NK-92 (cell line): ENCODE results near the gene CDYL2.

Experiments used
- DNase-seq: peaks from one replicate; lab custom pipeline; 2025; ENCODE audit not compliant: unreplicated experiment; lab: John Stamatoyannopoulos, UW

CDYL2 gene

DNA sequence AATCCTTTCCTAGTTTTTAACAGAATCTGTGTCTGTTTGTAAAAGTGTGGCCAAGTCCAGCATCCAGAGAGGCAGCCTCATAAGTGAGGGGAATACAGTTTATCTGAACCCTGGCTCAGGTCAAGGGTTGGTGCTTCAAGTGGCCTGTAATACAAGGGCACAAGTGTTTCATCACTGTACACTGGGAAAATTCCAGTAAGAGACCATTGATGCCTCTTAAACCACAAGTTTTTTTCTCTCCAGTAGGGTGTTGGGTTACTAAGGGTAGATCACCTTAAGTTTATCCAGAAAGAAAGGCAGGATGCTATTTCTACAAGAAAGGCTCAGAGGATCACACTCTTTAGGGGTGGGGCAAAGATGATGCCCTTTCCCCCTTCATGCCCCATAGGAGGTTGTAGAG is 96.7 kb downstream of the CDYL2 start:
- no peak for DNase-seq

GRCh38 chr16:80705596-80705995 is 98.8 kb downstream of the CDYL2 start:
- DNase-seq: no peak

DNA sequence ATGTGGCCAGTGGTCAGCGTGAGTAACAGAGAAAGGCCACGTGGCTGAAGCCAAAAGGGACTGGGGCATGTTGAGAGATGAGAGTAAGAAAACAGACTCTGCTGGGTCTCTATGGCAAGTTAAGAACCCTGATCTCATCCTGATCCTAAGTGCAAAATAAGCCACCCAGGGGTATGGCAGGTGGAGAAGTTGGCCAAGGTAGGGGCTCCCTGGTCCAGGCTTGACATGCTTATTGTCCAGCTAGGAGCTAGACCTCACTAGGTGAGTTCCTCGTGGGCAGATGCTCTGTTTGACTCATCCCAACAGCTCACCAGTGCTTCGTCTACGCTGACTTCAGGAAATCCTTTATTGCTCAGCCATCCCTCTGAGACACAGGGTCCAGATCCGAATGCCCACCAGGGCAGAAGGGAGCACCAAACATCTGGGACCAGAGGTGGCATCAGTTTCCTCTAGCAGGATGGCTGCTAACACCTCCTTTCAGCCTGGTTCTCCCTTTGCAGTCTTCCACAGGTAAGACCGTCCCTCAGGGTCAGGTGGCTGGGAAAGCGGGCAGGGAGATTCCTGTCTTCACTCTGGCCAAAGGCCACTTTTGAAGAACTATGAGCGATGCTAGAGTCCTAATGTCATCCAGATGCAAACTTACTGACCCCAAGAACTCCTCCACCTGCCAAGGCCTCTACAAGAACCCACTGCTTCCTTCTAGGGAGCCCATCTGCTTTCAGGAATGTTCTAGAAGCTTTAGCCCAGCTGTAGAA is 99.5 kb downstream of the CDYL2 start:
- no peak for DNase-seq

DNA sequence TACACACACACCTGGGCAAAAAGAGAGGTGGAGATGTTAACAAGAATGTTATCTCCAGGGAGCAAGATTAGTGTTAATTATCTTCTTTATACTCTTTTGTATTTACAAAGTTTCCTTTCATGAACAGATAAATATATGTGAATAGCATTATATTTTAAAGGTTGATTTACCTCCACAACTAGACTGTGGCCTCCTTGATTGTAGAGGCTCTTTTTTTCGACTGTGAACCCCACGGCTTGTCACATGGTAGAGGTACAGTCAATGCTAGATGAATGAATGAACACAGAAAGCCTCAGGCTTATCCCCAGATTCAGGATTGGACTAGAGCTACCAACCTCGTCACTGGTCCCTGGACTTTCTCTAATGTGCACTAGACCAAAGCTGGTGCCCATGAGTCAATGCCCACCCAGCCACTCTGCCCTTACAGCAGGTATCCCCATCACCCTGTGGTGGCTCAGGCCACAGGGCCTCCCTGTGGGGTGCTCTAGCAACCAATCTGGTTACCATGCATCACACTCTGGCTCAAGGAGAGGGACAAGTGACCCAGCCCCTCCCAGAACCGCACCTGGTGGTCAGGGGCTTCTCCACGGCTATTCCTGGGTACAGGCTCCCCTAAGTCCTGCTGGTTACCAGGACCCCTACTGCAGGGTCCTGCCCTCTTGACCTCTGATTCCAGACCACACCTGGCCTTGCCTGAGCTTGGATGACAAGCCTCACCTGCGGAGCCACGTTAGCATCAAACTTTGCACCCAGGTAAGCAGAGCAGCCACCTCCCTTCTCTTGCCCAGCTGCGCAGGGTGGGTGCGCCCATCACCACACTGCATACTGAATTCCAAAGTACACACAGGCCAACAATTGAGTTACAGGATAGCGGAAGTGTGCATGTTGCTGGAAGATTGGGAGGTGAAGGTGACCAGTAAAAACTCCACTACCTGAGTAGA is 101.0 kb downstream of the CDYL2 start:
- DNase-seq: no peak

GRCh38 chr16:80702696-80703095 is 101.7 kb downstream of the CDYL2 start:
- DNase-seq: no peak

DNA sequence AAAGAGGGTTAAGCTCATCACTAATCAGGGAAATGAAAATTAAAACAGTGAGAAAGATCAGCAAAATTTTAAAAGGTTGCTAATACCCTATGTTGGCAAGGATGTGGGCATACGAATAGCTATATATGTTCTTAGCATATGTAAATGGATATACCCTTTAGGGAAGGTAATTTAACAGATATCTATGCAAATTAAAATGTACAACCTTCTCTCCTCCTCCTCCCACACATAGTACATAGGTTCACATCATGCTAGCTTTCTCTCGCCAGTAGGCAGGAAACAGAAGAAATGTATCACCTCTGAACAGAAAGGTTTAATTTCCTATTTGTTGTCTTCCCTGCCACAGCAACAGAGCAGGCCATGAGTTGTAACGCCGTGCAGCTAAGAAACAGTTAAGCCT is 103.8 kb downstream of the CDYL2 start:
- DNase-seq: no peak

GRCh38 chr16:80695020-80695419 is 109.4 kb downstream of the CDYL2 start:
- no peak for DNase-seq

GRCh38 chr16:80693553-80693952 is 110.8 kb downstream of the CDYL2 start:
- DNase-seq: no peak

- no peak for DNase-seq
Measured at GRCh38 chr16:80692270-80692669, 112.1 kb downstream of the CDYL2 start.

- no peak for DNase-seq
Measured at GRCh38 chr16:80691111-80691741, 113.2 kb downstream of the CDYL2 start.

GRCh38 chr16:80689487-80689886 is 114.9 kb downstream of the CDYL2 start:
- DNase-seq: no peak

DNA sequence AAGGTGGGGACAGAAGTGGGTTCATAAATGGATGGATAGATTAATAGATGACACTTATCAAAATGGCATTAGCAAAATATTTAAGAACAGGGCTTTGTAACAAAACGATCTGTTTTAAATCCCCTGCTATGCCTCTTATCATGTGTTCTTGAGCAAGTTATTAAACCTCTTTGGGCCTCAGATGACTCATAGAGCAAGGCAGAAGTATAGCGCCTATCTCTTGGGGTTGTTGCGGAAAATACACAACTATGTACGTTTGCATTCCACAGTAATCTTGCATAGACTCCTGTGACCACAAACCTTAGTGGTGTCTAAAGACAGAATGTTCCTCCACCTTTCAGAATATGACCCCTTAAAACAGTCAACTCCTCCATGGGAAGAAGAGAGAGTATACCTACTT is 116.8 kb downstream of the CDYL2 start:
- no peak for DNase-seq

- no peak for DNase-seq
Measured at GRCh38 chr16:80684906-80685305, 119.5 kb downstream of the CDYL2 start.

DNA sequence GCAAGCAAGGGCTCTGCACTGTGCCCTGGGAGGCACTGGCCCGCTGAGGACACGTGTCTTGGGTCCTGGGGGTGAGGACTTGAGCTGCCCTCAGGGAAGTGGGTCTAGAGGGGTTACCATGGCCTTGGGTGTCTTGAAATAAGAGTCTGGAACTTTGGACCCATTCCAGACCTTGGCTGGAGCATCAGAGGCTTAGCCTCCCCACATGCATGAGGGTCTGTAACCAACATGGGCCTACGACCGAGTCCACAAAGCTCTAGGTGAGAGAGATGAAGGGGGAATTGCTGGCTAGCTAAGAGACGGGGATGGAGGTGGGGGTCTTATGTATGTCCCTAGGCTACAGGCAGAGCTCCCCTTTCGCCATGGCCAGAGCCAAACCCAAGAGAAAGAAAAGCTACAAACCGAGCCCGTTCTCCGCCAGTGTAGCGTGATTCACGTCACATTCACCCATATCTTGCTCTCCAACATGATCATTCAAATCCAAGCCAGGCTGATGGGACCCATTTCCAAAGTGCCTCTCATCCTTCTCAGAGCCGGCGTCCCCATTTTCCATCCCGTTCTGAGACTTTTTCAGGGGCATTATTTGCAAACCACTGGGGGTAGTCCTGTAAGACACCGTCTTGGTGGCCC is 120.1 kb downstream of the CDYL2 start:
- no peak for DNase-seq

GRCh38 chr16:80683646-80684045 is 120.8 kb downstream of the CDYL2 start:
- no peak for DNase-seq

DNA sequence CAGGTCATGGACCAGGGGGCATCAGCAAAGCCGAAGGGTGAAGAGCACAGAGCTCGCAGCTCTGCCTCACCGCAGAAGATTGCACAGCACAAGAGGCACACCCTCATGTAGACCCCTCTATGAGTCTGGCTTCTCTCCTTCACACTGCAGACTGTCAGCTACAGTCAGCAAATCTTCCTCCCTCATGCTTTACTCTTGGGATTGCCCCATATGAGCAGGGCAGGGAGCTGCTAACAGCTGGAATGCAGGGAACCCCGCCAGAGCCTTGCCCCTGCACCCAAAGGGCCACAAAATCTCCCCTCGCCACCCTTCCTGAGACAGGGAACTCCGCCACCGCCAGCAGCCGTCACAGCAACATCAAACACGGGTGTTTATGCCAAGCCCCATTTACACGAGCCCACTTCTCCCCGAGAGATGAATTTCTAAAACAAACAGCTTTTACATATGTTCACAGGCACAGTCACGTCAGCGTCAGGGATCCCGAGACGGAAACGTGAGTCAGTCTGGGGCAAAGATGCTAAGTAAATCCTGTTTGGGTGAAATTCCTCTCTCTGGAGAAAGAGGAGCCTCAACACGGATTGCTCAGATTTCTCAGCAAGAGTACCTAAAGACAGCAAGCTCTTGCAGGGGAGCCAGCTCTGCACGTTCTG is 121.9 kb downstream of the CDYL2 start:
- no peak for DNase-seq

DNA sequence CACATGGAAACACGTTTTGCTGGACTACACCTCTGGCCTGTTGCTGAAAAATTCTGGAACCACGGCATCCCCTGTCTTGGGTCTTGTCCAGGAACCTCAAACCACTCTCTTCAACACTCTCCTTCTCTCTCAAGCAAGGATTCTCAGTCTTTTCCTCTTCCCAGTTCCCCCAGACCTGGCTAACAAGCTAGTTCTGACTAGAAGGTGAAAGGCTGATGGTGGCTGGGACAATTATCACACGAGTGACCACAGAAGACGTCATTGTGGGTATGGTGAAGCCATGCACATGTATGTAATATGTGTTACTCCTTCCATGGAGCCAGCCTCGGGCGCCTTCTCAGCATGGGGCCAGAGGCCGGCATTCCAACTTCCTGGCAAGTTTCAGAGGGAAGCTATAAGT is 123.0 kb downstream of the CDYL2 start:
- DNase-seq: no peak

DNA sequence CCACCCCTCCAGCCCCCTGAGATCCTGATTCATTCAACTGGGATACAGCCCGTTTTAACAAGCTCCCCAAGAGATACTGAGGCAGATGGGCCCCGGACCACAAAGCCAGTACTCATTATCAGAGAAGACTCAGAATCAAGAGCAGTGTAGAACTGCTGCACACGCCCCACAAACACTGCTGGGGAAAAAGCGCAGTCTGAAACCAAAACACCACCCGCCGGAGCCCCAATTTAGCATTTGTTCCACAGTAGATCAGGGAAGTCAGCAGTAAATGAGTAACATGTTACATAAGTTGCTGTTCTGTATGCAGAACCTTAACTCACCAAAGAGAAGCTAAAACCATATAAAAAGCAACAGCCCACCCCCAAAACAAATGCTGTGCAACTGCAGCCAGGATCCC is 123.6 kb downstream of the CDYL2 start:
- no peak for DNase-seq

- DNase-seq: no peak
Measured at GRCh38 chr16:80680046-80680445, 124.4 kb downstream of the CDYL2 start.

- no peak for DNase-seq
Measured at GRCh38 chr16:80674884-80675283, 129.5 kb downstream of the CDYL2 start.

DNA sequence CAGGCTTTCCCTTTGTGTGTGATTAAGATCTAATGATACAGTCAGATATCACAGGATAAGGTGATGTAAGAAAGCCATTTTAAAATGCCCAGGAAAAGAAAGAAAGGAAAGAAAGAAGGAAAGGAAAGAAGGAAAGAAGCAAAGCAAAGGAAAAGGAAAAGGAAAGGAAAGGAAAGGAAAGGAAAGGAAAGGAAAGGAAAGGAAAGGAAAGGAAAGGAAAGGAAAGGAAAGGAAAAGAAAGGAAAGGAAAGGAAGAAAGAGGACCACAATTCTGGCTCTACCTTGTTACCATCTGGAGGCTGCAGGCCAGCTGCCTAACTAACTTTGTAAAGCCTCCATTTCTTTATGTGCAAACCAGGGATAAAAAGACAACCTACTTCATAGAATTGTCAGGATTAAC is 132.0 kb downstream of the CDYL2 start:
- no peak for DNase-seq
